ENCODE results near the gene ZNF282.

Gene ZNF282

DNA sequence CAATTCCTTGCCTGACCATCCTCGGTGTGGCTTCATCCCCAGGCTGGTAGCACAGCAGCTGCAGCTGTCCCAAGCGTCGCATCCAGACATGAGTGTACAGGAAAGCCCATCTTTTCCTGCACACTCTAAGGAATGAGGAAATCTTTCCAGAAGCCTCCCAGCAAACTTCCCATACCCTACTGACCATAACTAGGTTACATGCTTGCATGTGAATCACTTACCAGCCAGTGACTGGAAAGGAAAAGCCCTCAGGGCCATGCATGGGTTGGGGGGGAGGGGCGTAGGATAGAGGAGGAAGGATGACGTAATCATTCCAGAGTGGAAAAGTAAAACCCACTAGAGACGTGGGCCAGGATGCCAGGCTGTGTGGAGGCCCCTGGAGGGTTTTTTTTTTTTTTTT is 25.2 kb downstream of the ZNF282 start:
- no peaks in the 10 kb centered on the region for H3K9me3 ChIP-seq (ENCODE audit: insufficient read depth, low read depth, low read length)
- H2BK120ac ChIP-seq (ENCODE audit: insufficient read depth, low read length, poor library complexity), result no peak overlapping the region
- no peak overlapping the region for H2BK5ac ChIP-seq (ENCODE audit: low read depth, low read length, poor library complexity)
- H3K79me2 ChIP-seq (ENCODE audit: control insufficient read depth, insufficient read depth, low read length, poor library complexity), result no peaks in the 10 kb centered on the region
- no peak overlapping the region for H3K23ac ChIP-seq (ENCODE audit: low read length)
- peaks cover 5 to 9% of the 10 kb centered on the region in 2 experiments for H3K4me1 ChIP-seq (ENCODE audit: control insufficient read depth in 1 of 2, insufficient read depth in 2 of 2, low read length in 2 of 2)
- peaks cover 3% of the 10 kb centered on the region for H3K79me1 ChIP-seq (ENCODE audit: low read length)
- no peak overlapping the region for H2BK12ac ChIP-seq (ENCODE audit: low read length)
- no peak overlapping the region for H3K14ac ChIP-seq (ENCODE audit: low read length)
- H3K27me3 ChIP-seq (ENCODE audit: insufficient read depth, low read length), result no peaks in the 10 kb centered on the region
- H3K9ac ChIP-seq (ENCODE audit: low read length), result no peak overlapping the region
- H3K4me3 ChIP-seq (ENCODE audit: low read depth, low read length), result no peak overlapping the region
- H4K8ac ChIP-seq (ENCODE audit: low read depth, low read length), result no peak overlapping the region
- H2AK5ac ChIP-seq (ENCODE audit: low read length), result no peak overlapping the region
- H4K12ac ChIP-seq (ENCODE audit: low read depth, low read length), result no peak overlapping the region
- WGBS (ENCODE audit: extremely low coverage, insufficient coverage, insufficient read length), result no CpG with 5 or more reads among the region's 6 CpGs
- peaks cover 34 to 49% of the 10 kb centered on the region in 2 experiments for H3K36me3 ChIP-seq (ENCODE audit: control insufficient read depth in 1 of 2, insufficient read depth in 2 of 2, low read length in 2 of 2)
- no peak overlapping the region for H3K4me2 ChIP-seq (ENCODE audit: low read length)
- peak; percentile 90 to 93 for DNase-seq
- no peak overlapping the region for H2AFZ ChIP-seq (ENCODE audit: insufficient read depth, low read length, poor library complexity)
- peak overlapping the region; percentile 8 for H3K27ac ChIP-seq (ENCODE audit: low read depth, low read length)
- no peak overlapping the region for H3K18ac ChIP-seq (ENCODE audit: low read length)
- no peak overlapping the region for H3K4ac ChIP-seq (ENCODE audit: low read depth, low read length)
- no peak overlapping the region for H4K91ac ChIP-seq (ENCODE audit: low read depth, low read length)

GRCh38 chr7:149223176-149223575 is 27.8 kb downstream of the ZNF282 start:
- Histone ChIP-seq H4K12ac (ENCODE audit: low read depth, low read length) (no peak overlapping the region), H3K79me1 (ENCODE audit: low read length) (peaks cover 3% of the 10 kb centered on the region), H2BK5ac (ENCODE audit: low read depth, low read length, poor library complexity) (no peak overlapping the region), H2BK120ac (ENCODE audit: insufficient read depth, low read length, poor library complexity) (no peak overlapping the region), H3K27me3 (ENCODE audit: insufficient read depth, low read length) (no peaks in the 10 kb centered on the region), H2BK12ac (ENCODE audit: low read length) (no peak overlapping the region), H3K14ac (ENCODE audit: low read length) (no peak overlapping the region), H4K8ac (ENCODE audit: low read depth, low read length) (no peak overlapping the region), H3K4ac (ENCODE audit: low read depth, low read length) (no peak overlapping the region), H4K91ac (ENCODE audit: low read depth, low read length) (no peak overlapping the region), H3K4me1 (ENCODE audit: control insufficient read depth in 1 of 2, insufficient read depth in 2 of 2, low read length in 2 of 2) (peaks cover 4 to 7% of the 10 kb centered on the region in 2 experiments), H2AFZ (ENCODE audit: insufficient read depth, low read length, poor library complexity) (no peak overlapping the region), H3K9me3 (ENCODE audit: insufficient read depth, low read depth, low read length) (no peaks in the 10 kb centered on the region), H3K27ac (ENCODE audit: low read depth, low read length) (no peak overlapping the region), H3K79me2 (ENCODE audit: control insufficient read depth, insufficient read depth, low read length, poor library complexity) (no peaks in the 10 kb centered on the region), H2AK5ac (ENCODE audit: low read length) (no peak overlapping the region), H3K4me3 (ENCODE audit: low read depth, low read length) (peak overlapping the region; percentile 14), H3K9ac (ENCODE audit: low read length) (no peak overlapping the region), H3K4me2 (ENCODE audit: low read length) (no peak overlapping the region), H3K36me3 (ENCODE audit: control insufficient read depth in 1 of 2, insufficient read depth in 2 of 2, low read length in 2 of 2) (peaks cover 26 to 37% of the 10 kb centered on the region in 2 experiments), H3K23ac (ENCODE audit: low read length) (no peak overlapping the region), H3K18ac (ENCODE audit: low read length) (no peak overlapping the region)
- no peak for DNase-seq
- no CpG with 5 or more reads among the region's 8 CpGs for WGBS (ENCODE audit: extremely low coverage, insufficient coverage, insufficient read length)

- Histone ChIP-seq H3K36me3 (ENCODE audit: control insufficient read depth in 1 of 2, insufficient read depth in 2 of 2, low read length in 2 of 2) (peaks cover 23 to 36% of the 10 kb centered on the region in 2 experiments), H3K4me2 (ENCODE audit: low read length) (no peak overlapping the region), H3K4ac (ENCODE audit: low read depth, low read length) (no peak overlapping the region), H3K23ac (ENCODE audit: low read length) (no peak overlapping the region), H3K79me2 (ENCODE audit: control insufficient read depth, insufficient read depth, low read length, poor library complexity) (no peaks in the 10 kb centered on the region), H3K4me1 (ENCODE audit: control insufficient read depth in 1 of 2, insufficient read depth in 2 of 2, low read length in 2 of 2) (peaks cover 4 to 7% of the 10 kb centered on the region in 2 experiments), H3K14ac (ENCODE audit: low read length) (no peak overlapping the region), H2BK5ac (ENCODE audit: low read depth, low read length, poor library complexity) (no peak overlapping the region), H3K4me3 (ENCODE audit: low read depth, low read length) (no peak overlapping the region), H3K9me3 (ENCODE audit: insufficient read depth, low read depth, low read length) (no peaks in the 10 kb centered on the region), H3K79me1 (ENCODE audit: low read length) (peaks cover 3% of the 10 kb centered on the region), H3K9ac (ENCODE audit: low read length) (no peak overlapping the region), H3K27me3 (ENCODE audit: insufficient read depth, low read length) (no peaks in the 10 kb centered on the region), H3K27ac (ENCODE audit: low read depth, low read length) (no peak overlapping the region), H4K12ac (ENCODE audit: low read depth, low read length) (no peak overlapping the region), H4K8ac (ENCODE audit: low read depth, low read length) (no peak overlapping the region), H2BK120ac (ENCODE audit: insufficient read depth, low read length, poor library complexity) (no peak overlapping the region), H2AFZ (ENCODE audit: insufficient read depth, low read length, poor library complexity) (no peak overlapping the region), H4K91ac (ENCODE audit: low read depth, low read length) (no peak overlapping the region), H2BK12ac (ENCODE audit: low read length) (no peak overlapping the region), H3K18ac (ENCODE audit: low read length) (no peak overlapping the region), H2AK5ac (ENCODE audit: low read length) (no peak overlapping the region)
- no CpG with 5 or more reads among the region's 39 CpGs for WGBS (ENCODE audit: extremely low coverage, insufficient coverage, insufficient read length)
- DNase-seq, result no peak
These were observed 28.4 kb downstream of the ZNF282 start for GRCh38 chr7:149223761-149224160.

GRCh38 chr7:149224352-149224751 is 29.0 kb downstream of the ZNF282 start:
- H3K79me2 ChIP-seq (ENCODE audit: control insufficient read depth, insufficient read depth, low read length, poor library complexity), result no peaks in the 10 kb centered on the region
- H3K79me1 ChIP-seq (ENCODE audit: low read length), result peaks cover 3% of the 10 kb centered on the region
- WGBS (ENCODE audit: extremely low coverage, insufficient coverage, insufficient read length), result no CpG with 5 or more reads among the region's 37 CpGs
- DNase-seq, result no peak
- no peaks in the 10 kb centered on the region for H3K27me3 ChIP-seq (ENCODE audit: insufficient read depth, low read length)
- no peak overlapping the region for H3K23ac ChIP-seq (ENCODE audit: low read length)
- H2AK5ac ChIP-seq (ENCODE audit: low read length), result no peak overlapping the region
- no peak overlapping the region for H4K91ac ChIP-seq (ENCODE audit: low read depth, low read length)
- H3K36me3 ChIP-seq (ENCODE audit: control insufficient read depth in 1 of 2, insufficient read depth in 2 of 2, low read length in 2 of 2), result peaks cover 23 to 33% of the 10 kb centered on the region in 2 experiments
- no peak overlapping the region for H3K9ac ChIP-seq (ENCODE audit: low read length)
- no peaks in the 10 kb centered on the region for H3K9me3 ChIP-seq (ENCODE audit: insufficient read depth, low read depth, low read length)
- no peak overlapping the region for H4K12ac ChIP-seq (ENCODE audit: low read depth, low read length)
- H4K8ac ChIP-seq (ENCODE audit: low read depth, low read length), result no peak overlapping the region
- no peak overlapping the region for H3K27ac ChIP-seq (ENCODE audit: low read depth, low read length)
- H2AFZ ChIP-seq (ENCODE audit: insufficient read depth, low read length, poor library complexity), result no peak overlapping the region
- no peak overlapping the region for H3K4ac ChIP-seq (ENCODE audit: low read depth, low read length)
- H2BK120ac ChIP-seq (ENCODE audit: insufficient read depth, low read length, poor library complexity), result no peak overlapping the region
- H3K4me1 ChIP-seq (ENCODE audit: control insufficient read depth in 1 of 2, insufficient read depth in 2 of 2, low read length in 2 of 2), result peaks cover 4 to 7% of the 10 kb centered on the region in 2 experiments
- H2BK5ac ChIP-seq (ENCODE audit: low read depth, low read length, poor library complexity), result no peak overlapping the region
- no peak overlapping the region for H3K4me2 ChIP-seq (ENCODE audit: low read length)
- H3K18ac ChIP-seq (ENCODE audit: low read length), result no peak overlapping the region
- no peak overlapping the region for H3K4me3 ChIP-seq (ENCODE audit: low read depth, low read length)
- H2BK12ac ChIP-seq (ENCODE audit: low read length), result no peak overlapping the region
- no peak overlapping the region for H3K14ac ChIP-seq (ENCODE audit: low read length)
